SJCRH30 (cell line): ENCODE measurements around the gene KCNMA1. TPM values are rescaled to one million over a fixed set of nuclear protein-coding genes. Genes with fewer than 3 reads are reported as not detected.

Experiments
- DNase-seq, 2 experiments: peaks; one replicate each; pipeline ENCODE4 v3.0.0-alpha.2; 2015 to 2020
- H3K27ac ChIP-seq: fragments of 250-450 bp; sonication (Bioruptor Pico); 2 replicates; pipeline ENCODE4 v1.5.1; 2020; ENCODE audit warnings: mild to moderate bottlenecking, moderate library complexity
- H3K27me3 ChIP-seq: fragments of 250-450 bp; sonication (Bioruptor Pico); 2 replicates; pipeline ENCODE4 v1.5.1; 2020; ENCODE audit warnings: mild to moderate bottlenecking, moderate library complexity
- H3K36me3 ChIP-seq: fragments of 250-450 bp; sonication (Bioruptor Pico); 2 replicates; pipeline ENCODE4 v1.5.1; 2020; ENCODE audit warnings: mild to moderate bottlenecking, moderate library complexity
- H3K4me1 ChIP-seq: fragments of 250-450 bp; sonication (Bioruptor Pico); 2 replicates; pipeline ENCODE4 v1.5.1; 2020; ENCODE audit warnings: mild to moderate bottlenecking, moderate library complexity
- H3K4me3 ChIP-seq: fragments of 250-450 bp; sonication (Bioruptor Pico); 2 replicates; pipeline ENCODE4 v1.5.1; 2020; ENCODE audit warnings: mild to moderate bottlenecking, moderate library complexity
- H3K9me3 ChIP-seq: fragments of 250-450 bp; sonication (Bioruptor Pico); replicated peaks from 2 replicates; pipeline ENCODE4 v1.5.1; 2020; ENCODE audit warnings: mild to moderate bottlenecking, moderate library complexity
- total RNA-seq: library from RNA; depleted of rRNA; stranded (reverse); fragments of >200 nt; shearing (Covaris generic); gene quantifications from 2 replicates; pipeline ENCODE4 v1.2.3, GENCODE V29; 2014

Gene KCNMA1
- total RNA-seq, 1 experiment from 2014 or later: 0.69 TPM

- H3K27me3 ChIP-seq: peaks cover 8% of the 10 kb centered on the region; the same call in 1 of the 2 replicates
- no peak overlapping the region for H3K4me3 ChIP-seq
- no peaks in the 10 kb centered on the region for H3K9me3 ChIP-seq
- H3K36me3 ChIP-seq: no peaks in the 10 kb centered on the region
- H3K27ac ChIP-seq: no peak overlapping the region
- peaks cover 12% of the 10 kb centered on the region; the same call in 1 of the 2 replicates for H3K4me1 ChIP-seq
- DNase-seq: peak in 1 of 2 experiments; percentile 17
Measured at GRCh38 chr10:77478247-77478961, 159.2 kb downstream of the KCNMA1 start.

GRCh38 chr10:77475522-77475921 lies 162.1 kb downstream of the KCNMA1 start:
- DNase-seq: no peak
- Histone ChIP-seq H3K27me3 (peaks cover 8% of the 10 kb centered on the region; the same call in 1 of the 2 replicates), H3K4me1 (peaks cover 12% of the 10 kb centered on the region; the same call in 1 of the 2 replicates), H3K36me3 (no peaks in the 10 kb centered on the region), H3K27ac (no peak overlapping the region), H3K4me3 (no peak overlapping the region), H3K9me3 (peaks cover 10% of the 10 kb centered on the region)

- H3K4me1 ChIP-seq: peaks cover 12% of the 10 kb centered on the region; the same call in 1 of the 2 replicates
- no peak for DNase-seq
- H3K4me3 ChIP-seq: no peak overlapping the region
- peaks cover 8% of the 10 kb centered on the region; the same call in 1 of the 2 replicates for H3K27me3 ChIP-seq
- H3K27ac ChIP-seq: no peak overlapping the region
- peaks cover 10% of the 10 kb centered on the region for H3K9me3 ChIP-seq
- H3K36me3 ChIP-seq: no peaks in the 10 kb centered on the region
Measured at GRCh38 chr10:77474939-77475338, 162.7 kb downstream of the KCNMA1 start.

- DNase-seq: no peak
- Histone ChIP-seq H3K9me3 (peaks cover 10% of the 10 kb centered on the region), H3K36me3 (no peaks in the 10 kb centered on the region), H3K27ac (no peak overlapping the region), H3K27me3 (peaks cover 8% of the 10 kb centered on the region; the same call in 1 of the 2 replicates), H3K4me1 (peaks cover 8% of the 10 kb centered on the region; the same call in 1 of the 2 replicates), H3K4me3 (no peak overlapping the region)
Measured at GRCh38 chr10:77474386-77474785, 163.2 kb downstream of the KCNMA1 start.

GRCh38 chr10:77472146-77472545 lies 165.5 kb downstream of the KCNMA1 start:
- no peak overlapping the region for H3K27ac ChIP-seq
- no peaks in the 10 kb centered on the region for H3K4me1 ChIP-seq
- no peak for DNase-seq
- peaks cover 10% of the 10 kb centered on the region for H3K9me3 ChIP-seq
- peaks cover 6% of the 10 kb centered on the region; the same call in 1 of the 2 replicates for H3K27me3 ChIP-seq
- H3K4me3 ChIP-seq: no peak overlapping the region
- H3K36me3 ChIP-seq: no peaks in the 10 kb centered on the region

- H3K36me3 ChIP-seq: no peaks in the 10 kb centered on the region
- no peak overlapping the region for H3K4me3 ChIP-seq
- H3K27me3 ChIP-seq: peaks cover 3% of the 10 kb centered on the region; the same call in 1 of the 2 replicates
- no peak overlapping the region for H3K27ac ChIP-seq
- DNase-seq: no peak
- peaks cover 10% of the 10 kb centered on the region for H3K9me3 ChIP-seq
- no peaks in the 10 kb centered on the region for H3K4me1 ChIP-seq
Measured at GRCh38 chr10:77471069-77471536, 166.5 kb downstream of the KCNMA1 start.

- no peak for DNase-seq
- Histone ChIP-seq H3K9me3 (peaks cover 10% of the 10 kb centered on the region), H3K4me3 (no peak overlapping the region), H3K27ac (no peak overlapping the region), H3K36me3 (no peaks in the 10 kb centered on the region), H3K4me1 (no peaks in the 10 kb centered on the region), H3K27me3 (peaks cover 3% of the 10 kb centered on the region; the same call in 1 of the 2 replicates)
Measured at GRCh38 chr10:77467422-77467963, 170.1 kb downstream of the KCNMA1 start.

- Histone ChIP-seq H3K36me3 (no peaks in the 10 kb centered on the region), H3K27me3 (0 out of 2 replicates have a peak, but pooled peaks cover 3% of the 10 kb centered on the region), H3K9me3 (no peaks in the 10 kb centered on the region), H3K4me1 (no peaks in the 10 kb centered on the region), H3K4me3 (no peak overlapping the region), H3K27ac (no peak overlapping the region)
- DNase-seq: no peak
Measured at GRCh38 chr10:77463967-77464745, 173.5 kb downstream of the KCNMA1 start.

- Histone ChIP-seq H3K36me3 (no peaks in the 10 kb centered on the region), H3K27ac (no peak overlapping the region), H3K4me1 (no peaks in the 10 kb centered on the region), H3K4me3 (no peak overlapping the region), H3K9me3 (no peaks in the 10 kb centered on the region), H3K27me3 (0 out of 2 replicates have a peak, but pooled peaks cover 3% of the 10 kb centered on the region)
- no peak for DNase-seq
Measured at GRCh38 chr10:77463499-77463898, 174.1 kb downstream of the KCNMA1 start.

GRCh38 chr10:77461636-77462296 lies 175.8 kb downstream of the KCNMA1 start:
- H3K27me3 ChIP-seq: no peaks in the 10 kb centered on the region
- H3K36me3 ChIP-seq: no peaks in the 10 kb centered on the region
- H3K4me1 ChIP-seq: no peaks in the 10 kb centered on the region
- no peak for DNase-seq
- no peak overlapping the region for H3K27ac ChIP-seq
- H3K9me3 ChIP-seq: no peaks in the 10 kb centered on the region
- H3K4me3 ChIP-seq: no peak overlapping the region

GRCh38 chr10:77459905-77460304 lies 177.7 kb downstream of the KCNMA1 start:
- H3K36me3 ChIP-seq: no peaks in the 10 kb centered on the region
- H3K27ac ChIP-seq: no peak overlapping the region
- H3K4me3 ChIP-seq: no peak overlapping the region
- no peak for DNase-seq
- H3K4me1 ChIP-seq: no peaks in the 10 kb centered on the region
- H3K27me3 ChIP-seq: 0 out of 2 replicates have a peak, but pooled peaks cover 6% of the 10 kb centered on the region
- H3K9me3 ChIP-seq: no peaks in the 10 kb centered on the region

- no peaks in the 10 kb centered on the region for H3K4me1 ChIP-seq
- 0 out of 2 replicates have a peak, but pooled peaks cover 6% of the 10 kb centered on the region for H3K27me3 ChIP-seq
- no peak for DNase-seq
- no peak overlapping the region for H3K27ac ChIP-seq
- no peaks in the 10 kb centered on the region for H3K36me3 ChIP-seq
- H3K9me3 ChIP-seq: no peaks in the 10 kb centered on the region
- no peak overlapping the region for H3K4me3 ChIP-seq
Measured at GRCh38 chr10:77458986-77459590, 178.5 kb downstream of the KCNMA1 start.

- no peak for DNase-seq
- Histone ChIP-seq H3K4me1 (no peaks in the 10 kb centered on the region), H3K27me3 (0 out of 2 replicates have a peak, but pooled peaks cover 9% of the 10 kb centered on the region), H3K27ac (no peak overlapping the region), H3K4me3 (no peak overlapping the region), H3K9me3 (no peaks in the 10 kb centered on the region), H3K36me3 (no peaks in the 10 kb centered on the region)
Measured at GRCh38 chr10:77457721-77458120, 179.9 kb downstream of the KCNMA1 start.

- H3K9me3 ChIP-seq: no peaks in the 10 kb centered on the region
- no peaks in the 10 kb centered on the region for H3K36me3 ChIP-seq
Measured at GRCh38 chr10:77457266-77457665, 180.3 kb downstream of the KCNMA1 start.

More at GRCh38 chr10:77457266-77457665, 180.3 kb downstream of the KCNMA1 start:
- no peak for DNase-seq
- Histone ChIP-seq H3K27ac (no peak overlapping the region), H3K4me1 (no peaks in the 10 kb centered on the region), H3K27me3 (0 out of 2 replicates have a peak, but pooled peaks cover 9% of the 10 kb centered on the region), H3K4me3 (no peak overlapping the region)
